Measurements from ENCODE around the gene PUS7L. TPM values are rescaled to one million over a fixed set of nuclear protein-coding genes. Genes with fewer than 3 reads are reported as not detected.

PUS7L gene
- total RNA-seq, 1 experiment from 2014 or later: 14.4 TPM

GRCh38 chr12:43760396-43760795 is 1.8 kb upstream of the PUS7L start:
- Histone ChIP-seq H3K9me3 (ENCODE audit: control insufficient read depth, low read depth, low read length) (no peaks in the 10 kb centered on the region), H3K23me2 (ENCODE audit: insufficient read length, low read depth, low read length, poor library complexity, severe bottlenecking) (peaks cover 3% of the 10 kb centered on the region), H3T11ph (ENCODE audit: low read length) (no peak overlapping the region), H3K4me2 (ENCODE audit: insufficient read depth, insufficient read length, low read length) (no peak overlapping the region), H4K5ac (ENCODE audit: insufficient read length, low read depth, low read length) (no peak overlapping the region), H2BK20ac (ENCODE audit: low read depth, low read length, poor library complexity, severe bottlenecking) (no peak overlapping the region), H3K9ac (ENCODE audit: extremely low read depth, insufficient read length, low read length) (no peak overlapping the region), H2AFZ (ENCODE audit: low read length) (no peak overlapping the region), H3K56ac (ENCODE audit: insufficient read length, low read depth, low read length) (no peak overlapping the region), H3K27ac (ENCODE audit: insufficient read length, low read depth, low read length) (no peak overlapping the region), H3K79me1 (ENCODE audit: insufficient read depth, low read depth, low read length, poor library complexity, severe bottlenecking) (no peaks in the 10 kb centered on the region), H2BK5ac (ENCODE audit: insufficient read length, low read length) (no peak overlapping the region), H4K20me1 (ENCODE audit: control insufficient read depth, insufficient read depth, insufficient read length) (no peaks in the 10 kb centered on the region), H3K18ac (ENCODE audit: insufficient read length, low read depth, low read length) (no peak overlapping the region), H3K27me3 (ENCODE audit: insufficient read depth, low read length) (no peaks in the 10 kb centered on the region), H3K4me1 (ENCODE audit: insufficient read depth, low read length) (peaks cover 5% of the 10 kb centered on the region), H4K91ac (ENCODE audit: insufficient read length, low read depth, low read length) (no peak overlapping the region), H3K4ac (ENCODE audit: low read depth, low read length) (no peak overlapping the region), H3K79me2 (ENCODE audit: insufficient read depth, low read length) (no peaks in the 10 kb centered on the region), H3K14ac (ENCODE audit: insufficient read depth, low read length) (no peak overlapping the region), H2BK12ac (ENCODE audit: insufficient read length, low read depth, low read length) (no peak overlapping the region), H2AK5ac (ENCODE audit: insufficient read length, low read length) (no peak overlapping the region), H2BK15ac (ENCODE audit: low read depth, low read length) (no peak overlapping the region), H3K23ac (ENCODE audit: insufficient read length, low read depth, low read length) (no peak overlapping the region), H4K8ac (replicated peaks; ENCODE audit: insufficient read length, low read depth, low read length) (no peak overlapping the region), H2BK120ac (ENCODE audit: low read depth, low read length, poor library complexity, severe bottlenecking) (no peak overlapping the region)
- Mint-ChIP-seq H3K9me3 (no peaks in the 10 kb centered on the region), H3K27ac (0 out of 7 replicates have a peak overlapping the region, but pooled peaks of 1 of the 3 experiments have one; percentile 0), H3K27me3 (ENCODE audit: low read depth) (no peaks in the 10 kb centered on the region), H3K36me3 (ENCODE audit: insufficient read depth in 1 of 3, low read depth in 3 of 3) (no peaks in the 10 kb centered on the region), H3K4me1 (peaks cover 38 to 49% of the 10 kb centered on the region in 2 experiments), H3K4me3 (peak overlapping the region in 1 of 2 experiments; percentile 40; a peak in 1 of 5 replicates)
- no peak for DNase-seq
- no peak for TF ChIP-seq CTCF (conservative IDR thresholded peaks at IDR 0.05)
- WGBS (ENCODE audit: extremely low coverage, insufficient read length, low lambda C conversion rate): no CpG with 5 or more reads among the region's 2 CpGs

All from H9 (cell line).